ENCODE data around the gene UTY. TPM values are rescaled to one million over a fixed set of nuclear protein-coding genes. Genes with fewer than 3 reads are reported as not detected.

UTY gene
- 29.5 TPM for polyA plus RNA-seq (ENCODE audit: insufficient read length)
- long read RNA-seq, donor 1, partial matches to known transcripts: 15 of 15 reads
- long read RNA-seq, donor 1, other reads (novel, unspliced or antisense): 0 of 15 reads
- long read RNA-seq, donor 2: 0 reads
- long read RNA-seq, donor 3: 0 reads
- long read RNA-seq, donor 4: 0 reads
- long read RNA-seq, donor 5, full-length matches to known transcripts: 4 of 4 reads
- long read RNA-seq, donor 5, partial matches to known transcripts: 0 of 4 reads
- long read RNA-seq, donor 5, other reads (novel, unspliced or antisense): 0 of 4 reads
- long read RNA-seq, donor 6: 0 reads
- long read RNA-seq, donor 7: 0 reads
- long read RNA-seq, donor 8: 0 reads

GRCh38 chrY:13479828-13480227, at the start of gene UTY:
Gene UTY (minus strand): TSS chrY:13480033. CDS start chrY:13479665, 368 bp downstream.
- no peak for DNase-seq

GRCh38 chrY:13520474-13520873, 40.6 kb upstream of the UTY start:
- no peak for DNase-seq

- DNase-seq: no peak
These were observed 21.4 kb upstream of the UTY start for GRCh38 chrY:13501215-13501614.

- no peak for DNase-seq
These were observed 13.9 kb upstream of the UTY start for GRCh38 chrY:13493737-13494136.

GRCh38 chrY:13492408-13492807, 12.6 kb upstream of the UTY start:
- DNase-seq: no peak

GRCh38 chrY:13488738-13489137, 8.9 kb upstream of the UTY start:
- DNase-seq: no peak

GRCh38 chrY:13479121-13479711, 617 bp downstream of the UTY start:
- no peak for DNase-seq

- DNase-seq: no peak
These were observed 1.6 kb downstream of the UTY start for GRCh38 chrY:13478126-13478785.

- no peak for DNase-seq
These were observed 4.8 kb downstream of the UTY start for GRCh38 chrY:13474997-13475396.

- no peak for DNase-seq
These were observed 28.3 kb downstream of the UTY start for GRCh38 chrY:13451572-13451971.

- DNase-seq: no peak
These were observed 29.2 kb downstream of the UTY start for GRCh38 chrY:13450596-13451130.

- DNase-seq: no peak
These were observed 34.3 kb downstream of the UTY start for GRCh38 chrY:13445566-13445965.

- DNase-seq: no peak
These were observed 36.7 kb downstream of the UTY start for GRCh38 chrY:13443146-13443545.

- no peak for DNase-seq
These were observed 39.0 kb downstream of the UTY start for GRCh38 chrY:13440811-13441210.

GRCh38 chrY:13435968-13436937, 43.6 kb downstream of the UTY start:
- no peak for DNase-seq

GRCh38 chrY:13435206-13435967, 44.4 kb downstream of the UTY start:
- DNase-seq: no peak

- no peak for DNase-seq
These were observed 47.4 kb downstream of the UTY start for GRCh38 chrY:13432293-13433025.

GRCh38 chrY:13429551-13429950, 50.3 kb downstream of the UTY start:
- DNase-seq: no peak

GRCh38 chrY:13423281-13423732, 56.5 kb downstream of the UTY start:
- no peak for DNase-seq

Data from left kidney (tissue), 8 donors.